HFF-Myc (cell line): ENCODE measurements around the gene MPV17.
"Not testable (repeated sequence)": the region's sequence is repeated elsewhere in the genome, so short reads cannot be mapped to it uniquely, and the experiment has no call there.

Experiments used
- DNase-seq: peaks from one replicate; pipeline ENCODE4 v3.0.0-alpha.2; 2011; ENCODE audit warnings: low read depth; ENCODE audit errors: extremely low read depth
- H3K4me3 ChIP-seq: replicated peaks from 2 replicates; pipeline ENCODE4 v1.5.1; 2011; ENCODE audit warnings: low read depth, mild to moderate bottlenecking, control low read depth, low read length
- TF ChIP-seq, protein P1 (sequence below): IDR thresholded peaks from 2 replicates; pipeline ENCODE4 v1.5.1; 2012; ENCODE audit warnings: mild to moderate bottlenecking, low read depth, low read length, control low read depth; ENCODE audit errors: missing control alignments

The MPV17 gene

GRCh38 chr2:27362678-27363420 is 40.0 kb upstream of the MPV17 start:
- TF ChIP-seq, protein P1, sequence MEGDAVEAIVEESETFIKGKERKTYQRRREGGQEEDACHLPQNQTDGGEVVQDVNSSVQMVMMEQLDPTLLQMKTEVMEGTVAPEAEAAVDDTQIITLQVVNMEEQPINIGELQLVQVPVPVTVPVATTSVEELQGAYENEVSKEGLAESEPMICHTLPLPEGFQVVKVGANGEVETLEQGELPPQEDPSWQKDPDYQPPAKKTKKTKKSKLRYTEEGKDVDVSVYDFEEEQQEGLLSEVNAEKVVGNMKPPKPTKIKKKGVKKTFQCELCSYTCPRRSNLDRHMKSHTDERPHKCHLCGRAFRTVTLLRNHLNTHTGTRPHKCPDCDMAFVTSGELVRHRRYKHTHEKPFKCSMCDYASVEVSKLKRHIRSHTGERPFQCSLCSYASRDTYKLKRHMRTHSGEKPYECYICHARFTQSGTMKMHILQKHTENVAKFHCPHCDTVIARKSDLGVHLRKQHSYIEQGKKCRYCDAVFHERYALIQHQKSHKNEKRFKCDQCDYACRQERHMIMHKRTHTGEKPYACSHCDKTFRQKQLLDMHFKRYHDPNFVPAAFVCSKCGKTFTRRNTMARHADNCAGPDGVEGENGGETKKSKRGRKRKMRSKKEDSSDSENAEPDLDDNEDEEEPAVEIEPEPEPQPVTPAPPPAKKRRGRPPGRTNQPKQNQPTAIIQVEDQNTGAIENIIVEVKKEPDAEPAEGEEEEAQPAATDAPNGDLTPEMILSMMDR = no peak
- no peak for DNase-seq
- H3K4me3 ChIP-seq = no peak overlapping the region

GRCh38 chr2:27356382-27357181 is 33.7 kb upstream of the MPV17 start, which contains the start of gene GTF3C2:
Gene GTF3C2 (minus strand): TSS chr2:27356764. CDS start chr2:27343554, 13,210 bp downstream.
- H3K4me3 ChIP-seq = peak within 1 kb of the TSS; percentile 84
- peak; percentile 96 for DNase-seq
- TF ChIP-seq, protein P1 = no peak

DNA sequence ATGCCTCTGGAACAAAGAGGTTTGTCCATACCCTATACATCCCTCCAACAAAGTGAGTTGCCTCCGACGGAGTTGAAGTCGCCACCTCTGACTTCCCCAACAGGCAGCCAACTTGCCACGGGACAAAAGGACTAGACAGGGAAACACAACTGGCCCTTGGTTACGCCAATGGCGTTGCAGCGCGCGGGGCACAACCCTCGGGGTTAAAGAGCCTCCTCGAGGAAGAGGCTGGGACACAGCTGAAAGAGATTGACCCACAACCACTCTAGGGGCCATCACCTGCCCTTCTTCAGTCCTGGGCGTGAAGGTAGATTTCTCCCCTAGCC is 33.1 kb upstream of the MPV17 start:
- TF ChIP-seq, protein P1 = no peak
- DNase-seq = no peak
- peak overlapping the region; percentile 84 for H3K4me3 ChIP-seq

DNA sequence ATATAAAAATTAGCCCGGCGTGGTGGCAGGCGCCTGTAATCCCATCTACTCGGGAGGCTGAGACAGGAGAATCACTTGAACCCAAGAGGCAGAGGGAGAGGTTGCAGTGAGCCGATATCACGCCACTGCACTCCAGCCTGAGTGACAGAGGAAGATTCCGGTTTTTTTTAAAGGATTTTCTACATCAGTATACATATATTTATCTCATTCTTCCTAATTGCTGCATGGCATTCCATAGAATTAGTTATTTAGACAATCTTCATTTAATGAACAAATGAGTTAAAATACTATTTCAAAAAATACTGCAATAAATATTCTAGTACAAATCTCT is 31.7 kb upstream of the MPV17 start:
- DNase-seq = no peak
- TF ChIP-seq, protein P1 = no peak
- peak overlapping the region; percentile 8 for H3K4me3 ChIP-seq

DNA sequence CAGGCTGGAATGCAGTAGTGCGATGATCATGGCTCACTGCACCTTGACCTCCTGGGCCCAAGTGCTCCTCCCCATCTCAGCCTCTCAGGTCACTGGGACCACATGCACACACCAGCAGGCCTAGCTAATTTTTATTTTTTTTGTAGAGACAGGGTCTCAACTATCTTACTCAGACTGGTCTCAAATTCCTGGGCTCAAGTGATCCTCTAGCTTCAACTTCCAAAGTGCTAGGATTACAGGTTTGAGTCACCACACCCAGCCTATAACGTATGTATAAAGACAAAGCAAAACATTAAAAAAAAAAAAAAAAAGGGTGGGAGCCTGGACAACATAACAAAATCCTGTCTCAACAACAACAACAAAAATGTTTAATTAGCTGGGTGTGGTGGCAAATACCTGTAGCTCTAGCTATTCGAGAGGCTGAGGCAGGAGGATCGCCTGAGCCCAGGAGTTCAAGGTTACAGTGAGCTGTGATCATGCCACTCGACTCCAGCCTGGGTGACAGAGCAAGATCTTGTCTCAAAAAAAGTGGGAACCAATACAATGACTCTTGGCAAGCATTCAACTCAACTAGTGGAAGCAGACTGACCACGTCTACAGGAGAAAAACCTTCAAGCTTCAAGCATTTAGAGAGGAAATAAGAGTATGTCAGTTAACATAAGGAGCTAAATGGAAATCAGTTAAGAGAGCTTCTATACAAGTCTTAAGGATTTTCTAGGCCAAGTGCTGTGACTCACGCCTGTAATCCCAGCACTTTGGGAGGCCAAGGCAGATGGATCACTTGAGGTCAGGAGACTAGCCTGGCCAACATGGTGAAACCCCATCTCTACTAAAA is 31.1 kb upstream of the MPV17 start:
- TF ChIP-seq, protein P1 = no peak
- DNase-seq = no peak
- H3K4me3 ChIP-seq = peak overlapping the region; percentile 8; the same call in 1 of the 2 replicates

- DNase-seq, H3K4me3 ChIP-seq: not testable (repeated sequence)
These were observed 30.5 kb upstream of the MPV17 start for GRCh38 chr2:27353386-27353761.
